BLaER1 (cell line): ENCODE data around the gene SCN8A.

Experiments used
- H3K27ac ChIP-seq: shearing (Covaris generic); formaldehyde crosslinking; 2 replicates; pipeline ENCODE4 v1.8.1; 2022
- H3K27me3 ChIP-seq: shearing (Covaris generic); formaldehyde crosslinking; 2 replicates; pipeline ENCODE4 v1.8.1; 2022
- H3K36me3 ChIP-seq: shearing (Covaris generic); formaldehyde crosslinking; 2 replicates; pipeline ENCODE4 v1.8.1; 2022
- H3K4me1 ChIP-seq: shearing (Covaris generic); formaldehyde crosslinking; 2 replicates; pipeline ENCODE4 v1.8.1; 2022
- H3K4me2 ChIP-seq: shearing (Covaris generic); formaldehyde crosslinking; 2 replicates; pipeline ENCODE4 v1.8.1; 2022
- H3K4me3 ChIP-seq: shearing (Covaris generic); formaldehyde crosslinking; 2 replicates; pipeline ENCODE4 v1.8.1; 2022
- H3K9ac ChIP-seq: shearing (Covaris generic); formaldehyde crosslinking; 2 replicates; pipeline ENCODE4 v1.8.1; 2022
- H3K9me3 ChIP-seq: shearing (Covaris generic); formaldehyde crosslinking; 2 replicates; pipeline ENCODE4 v1.8.1; 2022
- H4K20me1 ChIP-seq: shearing (Covaris generic); formaldehyde crosslinking; 2 replicates; pipeline ENCODE4 v1.8.1; 2022
- Cebpa-rat ChIP-seq: shearing (Covaris generic); IDR thresholded peaks from 2 replicates; pipeline ENCODE4 v1.8.1; 2022

The SCN8A gene

GRCh38 chr12:51817027-51817953 is 226.3 kb downstream of the SCN8A start:
- H3K27me3 ChIP-seq: peaks cover 29% of the 10 kb centered on the region
- H4K20me1 ChIP-seq: no peaks in the 10 kb centered on the region
- H3K4me1 ChIP-seq: peaks cover 37% of the 10 kb centered on the region
- H3K27ac ChIP-seq: no peak overlapping the region
- H3K9ac ChIP-seq: no peak overlapping the region
- H3K9me3 ChIP-seq: no peaks in the 10 kb centered on the region
- H3K4me3 ChIP-seq: no peak overlapping the region
- no peak for TF ChIP-seq Cebpa-rat
- no peaks in the 10 kb centered on the region for H3K36me3 ChIP-seq
- H3K4me2 ChIP-seq: no peak overlapping the region

- Histone ChIP-seq H3K4me3 (no peak overlapping the region), H3K9me3 (no peaks in the 10 kb centered on the region), H3K4me1 (peaks cover 45% of the 10 kb centered on the region), H3K4me2 (no peak overlapping the region), H3K27ac (no peak overlapping the region), H3K9ac (no peak overlapping the region), H4K20me1 (0 out of 2 replicates have a peak, but pooled peaks cover 8% of the 10 kb centered on the region), H3K27me3 (peaks cover 29% of the 10 kb centered on the region), H3K36me3 (no peaks in the 10 kb centered on the region)
- TF ChIP-seq Cebpa-rat: no peak
These were observed 227.1 kb downstream of the SCN8A start for GRCh38 chr12:51818086-51818485.

GRCh38 chr12:51818566-51819300 is 227.7 kb downstream of the SCN8A start:
- Histone ChIP-seq H3K4me2 (no peak overlapping the region), H3K27me3 (peaks cover 25% of the 10 kb centered on the region), H3K4me3 (no peak overlapping the region), H3K9ac (no peak overlapping the region), H4K20me1 (0 out of 2 replicates have a peak, but pooled peaks cover 14% of the 10 kb centered on the region), H3K36me3 (no peaks in the 10 kb centered on the region), H3K9me3 (no peaks in the 10 kb centered on the region), H3K4me1 (peaks cover 48% of the 10 kb centered on the region), H3K27ac (no peak overlapping the region)
- TF ChIP-seq Cebpa-rat: no peak

GRCh38 chr12:51819736-51820525 is 228.9 kb downstream of the SCN8A start:
- H3K9me3 ChIP-seq: no peaks in the 10 kb centered on the region
- peaks cover 49% of the 10 kb centered on the region for H3K4me1 ChIP-seq
- TF ChIP-seq Cebpa-rat: no peak
- H3K4me2 ChIP-seq: peak overlapping the region; percentile 88
- peak overlapping the region; percentile 99 for H3K27ac ChIP-seq
- peaks cover 13% of the 10 kb centered on the region for H3K27me3 ChIP-seq
- H4K20me1 ChIP-seq: 0 out of 2 replicates have a peak, but pooled peaks cover 15% of the 10 kb centered on the region
- H3K4me3 ChIP-seq: peak overlapping the region; percentile 95
- H3K36me3 ChIP-seq: no peaks in the 10 kb centered on the region
- peak overlapping the region; percentile 97 for H3K9ac ChIP-seq

GRCh38 chr12:51820526-51821439 is 229.8 kb downstream of the SCN8A start:
- TF ChIP-seq Cebpa-rat: no peak

GRCh38 chr12:51821440-51822260 is 230.6 kb downstream of the SCN8A start:
- Histone ChIP-seq H3K27me3 (no peaks in the 10 kb centered on the region), H3K9ac (peak overlapping the region; percentile 97), H4K20me1 (0 out of 2 replicates have a peak, but pooled peaks cover 15% of the 10 kb centered on the region), H3K4me1 (peaks cover 57% of the 10 kb centered on the region), H3K27ac (peak overlapping the region; percentile 99), H3K4me3 (peak overlapping the region; percentile 95), H3K9me3 (no peaks in the 10 kb centered on the region), H3K4me2 (peak overlapping the region; percentile 88), H3K36me3 (no peaks in the 10 kb centered on the region)
- no peak for TF ChIP-seq Cebpa-rat

More at GRCh38 chr12:51820526-51821439, 229.8 kb downstream of the SCN8A start:
- Histone ChIP-seq H3K9ac (peak overlapping the region; percentile 97), H3K4me2 (peak overlapping the region; percentile 88), H3K27me3 (peaks cover 4% of the 10 kb centered on the region; the same call in 1 of the 2 replicates), H3K36me3 (no peaks in the 10 kb centered on the region), H4K20me1 (0 out of 2 replicates have a peak, but pooled peaks cover 15% of the 10 kb centered on the region), H3K4me1 (peaks cover 49% of the 10 kb centered on the region), H3K27ac (peak overlapping the region; percentile 99), H3K4me3 (peak overlapping the region; percentile 95), H3K9me3 (no peaks in the 10 kb centered on the region)

GRCh38 chr12:51822261-51822616 is 231.2 kb downstream of the SCN8A start:
- no peak for TF ChIP-seq Cebpa-rat
- Histone ChIP-seq H4K20me1 (0 out of 2 replicates have a peak, but pooled peaks cover 15% of the 10 kb centered on the region), H3K4me2 (peak overlapping the region; percentile 88), H3K9ac (peak overlapping the region; percentile 97; the same call in 1 of the 2 replicates), H3K36me3 (no peaks in the 10 kb centered on the region), H3K4me1 (peaks cover 62% of the 10 kb centered on the region), H3K27ac (no peak overlapping the region), H3K27me3 (no peaks in the 10 kb centered on the region), H3K4me3 (peak overlapping the region; percentile 95), H3K9me3 (no peaks in the 10 kb centered on the region)

- Histone ChIP-seq H3K36me3 (no peaks in the 10 kb centered on the region), H3K4me3 (no peak overlapping the region), H3K9ac (no peak overlapping the region), H3K27ac (no peak overlapping the region), H4K20me1 (0 out of 2 replicates have a peak, but pooled peaks cover 15% of the 10 kb centered on the region), H3K27me3 (no peaks in the 10 kb centered on the region), H3K4me1 (peaks cover 62% of the 10 kb centered on the region), H3K9me3 (no peaks in the 10 kb centered on the region), H3K4me2 (peak overlapping the region; percentile 88)
- TF ChIP-seq Cebpa-rat: no peak
These were observed 231.9 kb downstream of the SCN8A start for GRCh38 chr12:51822956-51823355.
